ENCODE results near the gene CNKSR3. TPM values are rescaled to one million over a fixed set of nuclear protein-coding genes. Genes with fewer than 3 reads are reported as not detected.

Gene CNKSR3
- polyA plus RNA-seq, 3 donors: not detected

- no peaks in the 10 kb centered on the region for H3K36me3 Mint-ChIP-seq
- H3K27ac Mint-ChIP-seq: no peak overlapping the region
- Histone ChIP-seq H3K4me3 (replicated peaks in 1 of 3; ENCODE audit: low read depth in 2 of 3, low read length in 3 of 3) (no peak overlapping the region), H3K36me3 (replicated peaks in 1 of 2; ENCODE audit: control insufficient read depth in 1 of 2, insufficient read depth in 2 of 2, low read length in 2 of 2) (no peaks in the 10 kb centered on the region), H3K4me2 (replicated peaks; ENCODE audit: extremely low read depth, low read length, poor library complexity, severe bottlenecking) (no peak overlapping the region), H3K9me3 (replicated peaks in 1 of 2; ENCODE audit: control insufficient read depth in 1 of 2, insufficient read depth in 1 of 2, low read length in 2 of 2) (no peaks in the 10 kb centered on the region), H3K9ac (ENCODE audit: insufficient read depth, low read length, poor library complexity, severe bottlenecking) (no peak overlapping the region), H3K4me1 (ENCODE audit: control insufficient read depth in 1 of 2, insufficient read depth in 2 of 2, low read length in 2 of 2) (no peaks in the 10 kb centered on the region), H2AFZ (ENCODE audit: insufficient read depth, low read depth, low read length, poor library complexity, severe bottlenecking) (no peak overlapping the region), H4K20me1 (ENCODE audit: insufficient read depth, low read length) (no peaks in the 10 kb centered on the region), H3K27ac (ENCODE audit: low read depth in 1 of 2, low read length in 2 of 2) (no peak overlapping the region), H3K79me2 (ENCODE audit: insufficient read depth, low read length) (no peaks in the 10 kb centered on the region), H3K27me3 (ENCODE audit: control insufficient read depth in 2 of 2, insufficient read depth in 2 of 2, low read length in 2 of 2) (no peaks in the 10 kb centered on the region)
- intact Hi-C loops (cut with micrococcal nuclease): no loop called here
- peaks cover 0 to 2% (median 0%) of the 10 kb centered on the region in 3 donors for H3K27me3 Mint-ChIP-seq (ENCODE audit: low read depth in 3 of 3)
- no peak for DNase-seq
- 92% methylated on average over 4 of the region's 6 CpGs for WGBS (ENCODE audit: insufficient coverage)
- no peak overlapping the region for H3K4me3 Mint-ChIP-seq
- no peaks in the 10 kb centered on the region for H3K4me1 Mint-ChIP-seq
- TF ChIP-seq CTCF (IDR thresholded peaks at IDR 0.05): no peak
- H3K9me3 Mint-ChIP-seq: peaks cover 0 to 1% (median 0%) of the 10 kb centered on the region in 7 donors
Observed at GRCh38 chr6:154395878-154396277, 114.6 kb downstream of the CNKSR3 start.

- Mint-ChIP-seq H3K36me3 (no peaks in the 10 kb centered on the region), H3K9me3 (peaks cover 0 to 2% (median 0%) of the 10 kb centered on the region in 7 donors), H3K4me3 (no peak overlapping the region), H3K27ac (no peak overlapping the region), H3K4me1 (no peaks in the 10 kb centered on the region), H3K27me3 (ENCODE audit: low read depth in 3 of 3) (peaks cover 0 to 2% (median 0%) of the 10 kb centered on the region in 3 donors)
- TF ChIP-seq CTCF (IDR thresholded peaks at IDR 0.05): no peak
- no peak overlapping the region for H2AFZ ChIP-seq (ENCODE audit: insufficient read depth, low read depth, low read length, poor library complexity, severe bottlenecking)
- H3K4me2 ChIP-seq (replicated peaks; ENCODE audit: extremely low read depth, low read length, poor library complexity, severe bottlenecking): no peak overlapping the region
- no peaks in the 10 kb centered on the region for H3K9me3 ChIP-seq (replicated peaks in 1 of 2; ENCODE audit: control insufficient read depth in 1 of 2, insufficient read depth in 1 of 2, low read length in 2 of 2)
- no peaks in the 10 kb centered on the region for H3K27me3 ChIP-seq (ENCODE audit: control insufficient read depth in 2 of 2, insufficient read depth in 2 of 2, low read length in 2 of 2)
- no peak overlapping the region for H3K9ac ChIP-seq (ENCODE audit: insufficient read depth, low read length, poor library complexity, severe bottlenecking)
- intact Hi-C loops (cut with micrococcal nuclease): no loop called here
- H4K20me1 ChIP-seq (ENCODE audit: insufficient read depth, low read length): no peaks in the 10 kb centered on the region
- no peaks in the 10 kb centered on the region for H3K36me3 ChIP-seq (replicated peaks in 1 of 2; ENCODE audit: control insufficient read depth in 1 of 2, insufficient read depth in 2 of 2, low read length in 2 of 2)
- DNase-seq: no peak
- H3K27ac ChIP-seq (ENCODE audit: low read depth in 1 of 2, low read length in 2 of 2): no peak overlapping the region
- no peak overlapping the region for H3K4me3 ChIP-seq (replicated peaks in 1 of 3; ENCODE audit: low read depth in 2 of 3, low read length in 3 of 3)
- no peaks in the 10 kb centered on the region for H3K4me1 ChIP-seq (ENCODE audit: control insufficient read depth in 1 of 2, insufficient read depth in 2 of 2, low read length in 2 of 2)
- H3K79me2 ChIP-seq (ENCODE audit: insufficient read depth, low read length): no peaks in the 10 kb centered on the region
Observed at GRCh38 chr6:154395316-154395715, 115.2 kb downstream of the CNKSR3 start.

Measured in CD14-positive monocyte (primary cell).